HG03460 (cell line): ENCODE results near the gene REV3L.
A peak's percentile ranks its signal among the peaks of the same experiment; 100 is the strongest.
"Not testable (repeated sequence)": the region's sequence is repeated elsewhere in the genome, so short reads cannot be mapped to it uniquely, and the experiment has no call there.

ENCODE experiments used
- ATAC-seq: cut with Tn5 transposase; IDR thresholded peaks from one replicate; pipeline ENCODE4 v1.9.1; 2021; ENCODE audit not compliant: unreplicated experiment

REV3L gene

DNA sequence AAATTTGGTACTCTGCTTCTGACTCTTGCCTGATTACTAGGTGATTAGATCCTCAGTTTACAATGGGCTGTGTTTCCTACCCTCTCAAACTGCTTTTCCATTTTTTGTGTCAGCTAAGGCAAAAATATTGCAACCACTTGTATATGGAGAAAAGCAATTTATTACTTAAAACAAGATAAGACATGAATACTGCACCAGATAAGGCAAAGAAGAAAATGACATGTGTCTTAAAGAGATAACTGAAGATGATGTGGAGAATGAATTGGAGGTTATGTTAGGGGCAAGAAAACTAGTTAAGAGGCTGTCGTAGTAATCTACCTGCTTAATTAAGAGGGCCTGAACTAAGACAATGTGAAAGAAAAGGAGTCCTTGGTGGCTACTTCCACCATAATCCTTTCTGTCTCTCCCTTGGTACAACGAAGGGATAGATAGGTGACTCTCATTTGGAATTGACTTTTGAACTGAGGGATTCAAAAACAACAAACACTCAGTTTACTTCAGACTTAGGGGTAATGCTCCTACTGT is 16.3 kb upstream of the REV3L start:
- ATAC-seq: no peak

GRCh38 chr6:111494951-111495635 is 12.1 kb upstream of the REV3L start:
- no peak for ATAC-seq

DNA sequence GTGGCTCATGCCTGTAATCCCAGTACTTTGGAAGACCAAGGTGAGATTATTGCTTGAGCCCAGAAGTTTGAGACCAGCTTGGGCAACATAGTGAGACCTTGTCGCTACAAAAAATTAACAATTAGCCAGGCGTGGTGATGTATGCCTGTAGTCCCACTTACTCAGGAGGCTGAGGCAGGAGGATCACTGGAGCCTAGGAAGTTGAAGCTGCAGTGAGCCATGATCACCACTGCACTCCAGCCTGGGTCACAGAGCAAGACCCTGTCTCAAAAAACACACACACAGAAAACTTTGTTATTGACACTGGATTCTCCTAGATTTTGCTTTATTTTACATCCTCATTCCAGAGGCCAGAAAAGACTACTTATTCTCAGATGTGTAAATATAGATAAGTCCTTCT is 9.5 kb upstream of the REV3L start:
- ATAC-seq: no peak

GRCh38 chr6:111490067-111490466 is 7.0 kb upstream of the REV3L start:
- ATAC-seq: no peak

DNA sequence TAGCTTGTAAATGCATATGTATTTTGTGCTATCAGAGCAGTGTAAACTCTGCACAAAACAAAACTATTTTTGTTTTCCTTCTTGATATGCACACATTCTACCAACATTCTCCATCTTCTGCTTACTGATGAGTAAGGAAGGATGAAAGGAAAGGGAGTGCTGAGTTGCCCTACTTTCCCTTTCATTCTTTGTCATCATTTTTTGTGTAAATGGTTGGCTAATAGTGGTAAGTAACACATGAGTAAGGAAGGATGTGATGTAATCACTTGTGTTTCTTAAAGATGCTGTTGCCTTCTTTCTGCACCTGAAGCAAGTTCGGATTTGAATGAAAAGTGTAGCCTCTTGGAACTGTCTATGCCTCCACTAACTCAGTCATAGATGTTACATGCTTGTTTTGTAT is 4.6 kb upstream of the REV3L start:
- ATAC-seq: peak; percentile 28

GRCh38 chr6:111486921-111487320 is 3.9 kb upstream of the REV3L start:
- no peak for ATAC-seq

DNA sequence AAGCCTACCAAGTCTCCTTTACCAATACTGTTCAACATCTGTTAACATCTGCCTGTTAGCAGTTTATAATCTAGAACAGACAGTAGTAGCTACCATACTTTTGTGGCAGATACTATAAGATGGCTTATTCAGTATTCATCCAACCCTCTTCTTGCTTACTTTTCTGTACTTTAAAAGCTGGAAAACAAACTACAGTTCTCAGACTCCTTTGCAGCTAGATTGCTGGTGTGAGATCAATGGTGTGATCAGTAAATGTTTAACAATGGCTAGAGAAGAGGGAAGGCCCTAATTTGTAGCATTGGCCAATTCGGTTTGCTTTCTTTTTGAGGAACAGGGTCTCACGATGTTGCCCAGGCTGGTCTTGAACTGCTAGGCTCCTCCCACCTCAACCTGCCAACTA is 3.5 kb upstream of the REV3L start:
- no peak for ATAC-seq

- ATAC-seq: no peak
Measured at GRCh38 chr6:111485342-111485741, 2.3 kb upstream of the REV3L start.

GRCh38 chr6:111484633-111484930 is 1.6 kb upstream of the REV3L start:
- ATAC-seq: no peak

DNA sequence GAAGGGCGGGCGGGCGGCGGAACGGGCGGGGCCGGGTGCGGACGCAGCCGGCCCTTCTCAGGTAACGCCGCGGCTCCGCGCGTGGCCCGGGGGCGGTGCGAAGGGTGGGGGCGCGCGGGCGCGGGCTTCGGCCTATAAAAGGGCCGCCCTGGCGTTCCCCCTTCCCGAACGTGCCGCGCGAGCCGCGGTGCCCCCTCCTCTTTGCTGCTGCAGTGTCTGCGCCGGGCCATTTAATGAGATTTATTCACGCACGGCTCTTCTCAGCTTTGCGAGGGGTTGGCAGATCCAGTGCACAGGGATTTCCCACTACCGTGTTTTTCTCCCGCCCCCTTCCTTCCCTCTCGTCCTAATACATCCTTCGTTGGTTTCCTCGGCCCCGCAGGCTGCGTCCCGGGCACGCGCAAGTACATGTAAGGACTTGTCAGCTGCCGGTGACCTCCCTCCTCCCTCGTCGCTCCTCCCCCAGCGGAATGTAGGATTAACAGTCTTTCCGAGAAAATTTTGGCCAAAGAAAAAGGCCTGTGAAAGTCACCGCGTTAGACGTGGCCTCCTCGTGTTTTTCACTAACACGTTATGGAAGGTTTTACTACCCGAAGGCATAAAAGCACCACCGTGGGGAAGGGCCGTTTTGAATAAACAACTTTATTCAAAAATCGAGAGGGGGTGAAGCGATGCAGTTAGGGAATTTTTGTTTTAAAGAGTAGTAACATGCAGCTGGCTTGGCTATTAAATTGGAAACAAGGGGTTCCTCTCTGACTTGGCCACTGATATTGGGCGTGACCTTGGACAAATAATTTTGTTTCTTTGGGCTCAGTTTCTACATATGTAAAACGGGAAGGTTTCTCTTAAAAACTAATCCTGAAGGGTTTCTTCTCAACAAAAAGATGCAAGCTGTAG is 966 bp upstream of the REV3L start:
- ATAC-seq: peak; percentile 48

DNA sequence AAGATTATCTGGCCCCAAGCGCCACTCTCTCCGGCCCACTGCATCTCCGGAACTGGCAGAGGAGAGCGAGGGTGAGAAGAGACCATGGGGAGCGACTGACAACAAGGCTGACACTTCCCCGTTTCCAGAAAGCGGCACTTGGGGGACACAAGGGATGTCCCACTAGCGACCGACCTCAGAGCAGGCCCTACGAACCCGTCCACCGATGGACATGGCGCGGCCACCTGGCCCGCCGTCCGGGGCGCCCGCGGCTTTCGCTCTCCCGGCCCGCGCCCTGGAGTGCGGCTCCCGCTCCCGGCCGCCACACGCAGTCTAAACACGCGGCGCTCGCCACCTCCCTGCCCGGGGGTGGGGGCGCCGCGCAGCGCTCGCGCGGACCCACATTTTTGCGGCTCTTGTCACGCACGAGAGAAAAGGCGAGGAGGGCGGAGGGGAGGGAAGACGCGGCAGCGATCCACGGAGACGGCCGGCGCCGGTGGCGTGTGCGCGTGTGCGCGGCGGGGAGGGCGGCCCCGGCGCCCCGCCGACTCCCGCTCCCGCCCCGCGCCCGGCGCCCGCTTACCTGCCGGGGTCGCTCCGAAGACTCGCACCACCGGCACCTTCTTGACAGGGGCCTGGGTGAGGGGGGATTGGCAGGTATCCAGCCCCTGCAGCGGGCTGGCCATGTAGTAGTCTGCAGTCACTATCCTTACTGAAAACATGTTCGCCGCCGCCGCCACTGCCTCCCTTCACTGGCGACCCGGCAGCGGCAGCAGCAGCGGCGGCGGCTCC is 645 bp downstream of the REV3L start:
- peak; percentile 26 for ATAC-seq

DNA sequence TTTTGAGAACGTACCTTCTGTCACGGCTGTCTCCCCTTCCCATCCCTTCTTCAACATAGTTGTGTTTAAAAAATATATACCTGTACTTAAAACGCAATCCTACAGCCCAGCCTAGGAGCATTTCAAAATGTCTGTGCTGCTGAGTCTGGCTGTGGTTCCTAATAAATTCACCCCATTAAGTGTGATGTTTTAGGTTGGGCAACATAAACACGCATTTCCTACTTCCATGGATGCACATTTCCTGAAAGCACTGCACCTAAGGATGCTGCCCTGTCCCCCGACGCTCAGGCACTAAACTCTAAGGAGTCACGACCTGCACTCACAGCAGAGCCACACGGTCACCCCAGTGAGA is 1.2 kb downstream of the REV3L start:
- ATAC-seq: no peak

DNA sequence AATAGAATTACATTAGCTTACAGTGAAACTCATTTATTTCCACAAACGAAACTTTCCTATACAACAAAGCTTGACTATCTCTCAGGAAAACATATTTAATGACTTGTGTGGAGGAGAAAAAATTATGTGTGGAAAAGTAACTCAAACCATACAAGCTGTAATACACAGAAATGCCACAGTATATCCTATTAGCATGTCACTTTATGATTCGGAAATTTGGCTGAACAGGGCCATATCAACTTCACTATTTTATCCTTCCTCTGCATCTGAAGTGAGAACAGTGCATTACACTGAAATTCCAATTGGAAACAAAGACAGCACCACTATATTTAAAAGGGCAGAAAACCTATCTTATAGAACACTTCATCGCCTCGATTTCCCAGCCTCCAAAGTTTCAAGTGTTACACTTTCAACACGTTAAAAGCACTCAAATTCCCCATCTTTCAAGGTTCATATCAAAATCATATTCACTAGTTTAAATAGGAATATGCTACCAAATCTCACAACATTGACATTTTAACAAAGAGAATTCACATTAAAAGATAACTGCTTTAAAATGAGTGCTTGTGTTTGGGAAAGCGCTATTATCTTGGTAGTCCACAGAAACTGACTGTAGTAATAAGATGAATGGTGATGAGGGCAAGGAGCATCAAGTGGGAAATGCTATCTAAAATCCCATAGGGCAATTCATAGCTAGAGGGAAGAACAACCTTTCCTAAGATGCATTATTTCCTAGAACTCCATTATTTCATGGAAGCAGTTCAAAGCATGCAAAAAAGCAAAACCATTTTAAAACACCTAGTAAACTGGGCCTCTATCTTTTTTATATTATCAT is 1.8 kb downstream of the REV3L start:
- ATAC-seq: no peak

DNA sequence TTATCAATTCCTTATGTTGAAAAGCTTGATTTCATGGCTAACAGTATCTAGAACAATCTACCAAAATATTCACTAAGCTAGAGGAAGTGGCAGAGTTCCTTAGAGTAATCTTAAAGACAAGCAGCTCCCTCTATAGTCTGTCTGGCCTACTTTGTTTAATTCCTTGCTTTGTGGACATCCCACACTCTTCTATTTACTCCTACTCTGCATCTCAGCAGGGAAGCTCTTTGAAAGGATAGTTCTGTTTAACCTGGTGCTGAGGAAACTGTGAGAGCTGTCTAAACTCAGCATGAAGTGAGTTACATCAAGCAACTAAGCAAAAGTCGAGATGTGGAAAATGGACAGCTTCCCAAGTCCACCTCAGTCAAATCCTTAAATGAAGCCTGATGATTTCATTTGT is 4.3 kb downstream of the REV3L start:
- ATAC-seq: no peak

- no peak for ATAC-seq
Measured at GRCh38 chr6:111478064-111478476, 4.9 kb downstream of the REV3L start.

- no peak for ATAC-seq
Measured at GRCh38 chr6:111477481-111477938, 5.5 kb downstream of the REV3L start.

DNA sequence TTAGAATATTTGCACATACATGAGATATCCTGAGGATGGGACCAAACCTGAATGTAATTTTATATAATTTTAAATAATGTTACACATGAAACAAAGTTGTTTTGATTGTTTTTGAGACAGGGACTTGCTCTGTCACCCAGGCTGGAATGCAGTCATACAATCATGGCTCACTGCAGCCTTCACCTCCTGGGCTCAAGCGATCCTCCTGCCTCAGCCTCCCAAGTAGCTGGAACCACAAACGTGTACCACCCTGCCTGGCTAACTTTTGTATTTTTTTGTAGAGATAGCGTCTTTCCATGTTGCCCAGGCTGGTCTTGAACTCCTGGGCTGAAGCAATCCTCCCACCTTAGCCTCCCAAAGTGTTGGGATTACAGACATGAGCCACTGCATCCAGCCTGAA is 7.0 kb downstream of the REV3L start:
- not testable (repeated sequence) for ATAC-seq

GRCh38 chr6:111474771-111475170 is 8.2 kb downstream of the REV3L start:
- ATAC-seq: no peak

GRCh38 chr6:111474106-111474505 is 8.9 kb downstream of the REV3L start:
- no peak for ATAC-seq

DNA sequence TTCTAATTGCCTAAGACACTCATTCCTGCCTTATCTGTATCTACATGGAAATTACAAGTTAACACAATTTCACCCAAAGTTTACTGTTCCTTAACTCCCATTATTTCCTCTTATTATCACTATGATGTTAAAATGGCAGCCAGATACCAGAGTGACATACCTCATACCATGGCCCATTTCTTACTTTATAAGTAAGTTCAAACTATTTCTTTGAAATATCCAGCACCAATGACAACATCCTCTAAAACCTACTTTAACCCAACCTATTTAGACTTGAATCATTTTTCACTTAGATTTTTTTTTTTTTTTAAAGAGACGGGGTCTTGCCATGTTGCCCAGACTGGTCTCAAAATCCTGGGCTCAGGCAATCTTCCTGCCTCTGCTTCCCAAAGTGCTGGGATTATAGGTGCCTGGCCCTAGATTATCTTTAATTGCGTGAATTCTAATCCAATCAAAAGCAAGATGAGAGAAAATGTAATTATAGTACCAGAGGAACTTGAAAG is 10.0 kb downstream of the REV3L start:
- ATAC-seq: no peak

GRCh38 chr6:111471958-111472357 is 11.1 kb downstream of the REV3L start:
- ATAC-seq: no peak
